ENCODE measurements around the gene ELMO3. TPM values are rescaled to one million over a fixed set of nuclear protein-coding genes. Genes with fewer than 3 reads are reported as not detected.

Gene ELMO3
- total RNA-seq, 2 donors from 2014 or later: 24.1 to 40.5 TPM

GRCh38 chr16:67194260-67194659 lies 4.7 kb upstream of the ELMO3 start:
- Histone ChIP-seq H3K36me3 (replicated peaks in 1 of 2; ENCODE audit: insufficient read depth in 1 of 2, low read depth in 2 of 2) (peaks cover 12 to 21% of the 10 kb centered on the region in 2 donors), H3K4me1 (peaks cover 37% of the 10 kb centered on the region), H3K27me3 (no peaks in the 10 kb centered on the region), H3K27ac (no peak overlapping the region), H3K9me3 (no peaks in the 10 kb centered on the region), H3K4me3 (no peak overlapping the region)
- ATAC-seq (no peak), DNase-seq (no peak)
- 88 to 93% methylated on average over 4 to 6 of the region's 6 CpGs for WGBS, 2 donors
- intact Hi-C loops (cut with DNase I): no loop called here
- TF ChIP-seq, protein P1, sequence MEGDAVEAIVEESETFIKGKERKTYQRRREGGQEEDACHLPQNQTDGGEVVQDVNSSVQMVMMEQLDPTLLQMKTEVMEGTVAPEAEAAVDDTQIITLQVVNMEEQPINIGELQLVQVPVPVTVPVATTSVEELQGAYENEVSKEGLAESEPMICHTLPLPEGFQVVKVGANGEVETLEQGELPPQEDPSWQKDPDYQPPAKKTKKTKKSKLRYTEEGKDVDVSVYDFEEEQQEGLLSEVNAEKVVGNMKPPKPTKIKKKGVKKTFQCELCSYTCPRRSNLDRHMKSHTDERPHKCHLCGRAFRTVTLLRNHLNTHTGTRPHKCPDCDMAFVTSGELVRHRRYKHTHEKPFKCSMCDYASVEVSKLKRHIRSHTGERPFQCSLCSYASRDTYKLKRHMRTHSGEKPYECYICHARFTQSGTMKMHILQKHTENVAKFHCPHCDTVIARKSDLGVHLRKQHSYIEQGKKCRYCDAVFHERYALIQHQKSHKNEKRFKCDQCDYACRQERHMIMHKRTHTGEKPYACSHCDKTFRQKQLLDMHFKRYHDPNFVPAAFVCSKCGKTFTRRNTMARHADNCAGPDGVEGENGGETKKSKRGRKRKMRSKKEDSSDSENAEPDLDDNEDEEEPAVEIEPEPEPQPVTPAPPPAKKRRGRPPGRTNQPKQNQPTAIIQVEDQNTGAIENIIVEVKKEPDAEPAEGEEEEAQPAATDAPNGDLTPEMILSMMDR (IDR thresholded peaks at IDR 0.05): no peak

DNA sequence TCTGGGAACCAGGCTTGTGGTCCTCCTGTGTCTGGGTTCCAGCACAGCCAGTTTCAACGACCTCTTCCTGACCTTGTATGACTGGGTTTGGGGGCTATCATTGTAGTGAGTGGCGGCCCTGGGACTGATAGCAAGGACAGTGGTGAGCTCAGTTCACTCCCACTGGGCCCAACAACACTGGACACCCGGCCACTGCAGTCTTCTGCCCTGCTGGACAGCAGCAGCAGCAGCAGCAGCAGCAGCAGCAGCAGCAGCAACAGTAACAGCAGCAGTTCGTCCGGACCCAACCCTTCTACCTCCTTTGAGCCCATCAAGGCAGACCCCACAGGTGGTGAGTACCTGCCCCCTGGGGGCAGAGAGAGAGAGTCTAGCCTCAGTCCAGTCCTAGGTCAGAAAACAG lies 3.3 kb upstream of the ELMO3 start:
- ATAC-seq (no peak), DNase-seq (no peak)
- TF ChIP-seq, protein P1 (IDR thresholded peaks at IDR 0.05): no peak
- no peak for TF ChIP-seq POLR2A (IDR thresholded peaks at IDR 0.05)
- Histone ChIP-seq H3K4me3 (no peak overlapping the region), H3K27me3 (no peaks in the 10 kb centered on the region), H3K4me1 (peaks cover 50% of the 10 kb centered on the region), H3K27ac (no peak overlapping the region), H3K9me3 (no peaks in the 10 kb centered on the region), H3K36me3 (replicated peaks in 1 of 2; ENCODE audit: insufficient read depth in 1 of 2, low read depth in 2 of 2) (peaks cover 12 to 21% of the 10 kb centered on the region in 2 donors)
- 50 to 65% methylated on average over 1 to 5 of the region's 5 CpGs for WGBS, 2 donors
- intact Hi-C loops (cut with DNase I): no loop called here

DNA sequence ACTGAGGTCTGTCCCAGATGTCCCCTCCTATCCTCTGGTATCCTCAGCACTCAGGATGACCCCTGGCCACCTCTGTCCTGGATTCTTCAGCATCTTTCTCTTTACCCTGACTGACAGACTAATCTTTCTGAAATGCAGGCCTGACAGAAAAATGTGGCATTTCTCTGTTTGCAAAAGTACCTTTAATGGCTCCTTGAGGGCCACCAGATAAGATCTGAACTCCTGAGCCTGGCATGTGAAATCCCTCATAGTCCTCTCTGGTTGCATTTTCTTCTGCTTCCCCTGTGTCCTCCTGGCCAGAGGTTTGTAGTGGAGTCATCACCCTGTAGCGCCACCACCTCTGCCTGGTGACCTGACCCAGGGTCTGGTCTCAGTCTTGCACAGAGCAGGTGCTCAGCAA lies 2.0 kb upstream of the ELMO3 start:
- WGBS, 2 donors: 100% methylated on average over 1 of the region's 1 CpG
- peaks cover 12 to 30% of the 10 kb centered on the region in 2 donors for H3K36me3 ChIP-seq (replicated peaks in 1 of 2; ENCODE audit: insufficient read depth in 1 of 2, low read depth in 2 of 2)

GRCh38 chr16:67197704-67198103 lies 1.2 kb upstream of the ELMO3 start:
- ATAC-seq (no peak), DNase-seq (no peak)
- Histone ChIP-seq H3K36me3 (replicated peaks in 1 of 2; ENCODE audit: insufficient read depth in 1 of 2, low read depth in 2 of 2) (peaks cover 20 to 38% of the 10 kb centered on the region in 2 donors), H3K27ac (peak overlapping the region in 2 of 4 donors; percentile 81 to 88), H3K27me3 (no peaks in the 10 kb centered on the region), H3K4me1 (peaks cover 42% of the 10 kb centered on the region), H3K4me3 (no peak overlapping the region), H3K9me3 (no peaks in the 10 kb centered on the region)
- intact Hi-C loops (cut with DNase I): no loop called here
- WGBS, 2 donors: 61 to 86% methylated on average over 4 to 6 of the region's 6 CpGs
- TF ChIP-seq, protein P1 (IDR thresholded peaks at IDR 0.05): no peak
- no peak for TF ChIP-seq POLR2A (IDR thresholded peaks at IDR 0.05)

More for the DNA sequence above, 2.0 kb upstream of the ELMO3 start:
- no peak for DNase-seq
- Histone ChIP-seq H3K9me3 (no peaks in the 10 kb centered on the region), H3K27me3 (no peaks in the 10 kb centered on the region), H3K27ac (no peak overlapping the region), H3K4me1 (peaks cover 45% of the 10 kb centered on the region), H3K4me3 (no peak overlapping the region)
- ATAC-seq: no peak
- intact Hi-C loops (cut with DNase I): no loop called here
- no peak for TF ChIP-seq POLR2A (IDR thresholded peaks at IDR 0.05)
- TF ChIP-seq, protein P1 (IDR thresholded peaks at IDR 0.05): no peak

DNA sequence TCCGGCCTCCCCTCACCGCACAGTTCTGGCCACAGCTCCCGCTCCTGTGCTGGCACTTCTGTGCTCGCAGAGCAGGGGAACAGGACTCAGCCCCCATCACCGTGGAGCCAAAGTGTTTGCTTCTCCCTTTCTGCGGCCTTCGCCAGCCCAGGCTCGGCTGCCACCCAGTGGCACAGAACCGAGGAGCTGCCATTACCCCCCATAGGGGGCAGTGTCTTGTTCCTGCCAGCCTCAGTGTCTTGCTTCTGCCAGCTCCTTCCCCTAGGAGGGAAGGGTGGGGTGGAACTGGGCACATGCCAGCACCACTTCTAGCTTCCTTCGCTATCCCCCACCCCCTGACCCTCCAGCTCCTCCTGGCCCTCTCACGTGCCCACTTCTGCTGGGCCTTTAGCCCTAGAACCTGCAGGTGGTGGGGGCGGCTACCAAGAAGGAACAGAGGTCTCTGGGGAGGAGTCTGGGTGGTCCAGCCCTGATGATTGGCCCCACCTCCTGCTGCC lies 645 bp upstream of the ELMO3 start:
- H3K36me3 ChIP-seq (replicated peaks in 1 of 2; ENCODE audit: insufficient read depth in 1 of 2, low read depth in 2 of 2): peaks cover 26 to 41% of the 10 kb centered on the region in 2 donors
- intact Hi-C loops (cut with DNase I): no loop called here
- ATAC-seq (peak; percentile 29), DNase-seq (peak; percentile 48 to 67 (median 54))
- peaks cover 36% of the 10 kb centered on the region for H3K4me1 ChIP-seq
- 42 to 43% methylated on average over 8 to 11 of the region's 12 CpGs for WGBS, 2 donors
- H3K27me3 ChIP-seq: no peaks in the 10 kb centered on the region
- no peak overlapping the region for H3K4me3 ChIP-seq
- TF ChIP-seq, protein P1 (IDR thresholded peaks at IDR 0.05): peak; percentile 22 to 81 (median 69)
- TF ChIP-seq POLR2A (IDR thresholded peaks at IDR 0.05): no peak
- no peaks in the 10 kb centered on the region for H3K9me3 ChIP-seq
- peak overlapping the region; percentile 50 to 88 (median 76) for H3K27ac ChIP-seq
